PC-3 (cell line): ENCODE measurements around the gene TUBAL3.

Experiments
- EZH2 ChIP-seq: fragments of 300-600 bp; sonication (generic); IDR thresholded peaks from one replicate; pipeline ENCODE4 v1.6.1; 2017; ENCODE audit warnings: antibody characterized with exemption, mild to moderate bottlenecking, low read length; ENCODE audit not compliant: unreplicated experiment
- TF ChIP-seq, protein P1 (sequence below): fragments of 300-600 bp; sonication (generic); conservative IDR thresholded peaks from 2 replicates; pipeline ENCODE4 v1.5.1; 2017; ENCODE audit warnings: antibody characterized with exemption, low read depth, mild to moderate bottlenecking, low read length

DNA sequence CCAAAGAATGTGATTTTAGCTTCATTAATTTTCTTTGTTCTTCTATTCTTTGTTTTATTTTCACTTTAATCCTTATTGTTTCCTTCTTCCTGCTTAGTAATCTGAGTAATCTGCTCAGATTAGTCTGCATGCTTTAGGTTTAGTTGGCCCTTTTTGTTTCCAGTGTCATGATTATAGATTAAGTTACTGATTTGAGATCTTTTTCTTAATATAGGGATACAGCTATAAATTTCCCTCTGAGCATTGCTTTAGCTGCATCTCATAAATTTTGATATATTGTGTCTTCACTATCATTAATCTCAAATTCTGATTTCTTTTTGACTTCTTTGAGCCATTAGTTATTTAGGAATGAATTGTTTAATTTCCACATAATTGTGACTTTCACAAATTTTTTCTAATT, 14.0 kb upstream of the TUBAL3 start:
- TF ChIP-seq, protein P1, sequence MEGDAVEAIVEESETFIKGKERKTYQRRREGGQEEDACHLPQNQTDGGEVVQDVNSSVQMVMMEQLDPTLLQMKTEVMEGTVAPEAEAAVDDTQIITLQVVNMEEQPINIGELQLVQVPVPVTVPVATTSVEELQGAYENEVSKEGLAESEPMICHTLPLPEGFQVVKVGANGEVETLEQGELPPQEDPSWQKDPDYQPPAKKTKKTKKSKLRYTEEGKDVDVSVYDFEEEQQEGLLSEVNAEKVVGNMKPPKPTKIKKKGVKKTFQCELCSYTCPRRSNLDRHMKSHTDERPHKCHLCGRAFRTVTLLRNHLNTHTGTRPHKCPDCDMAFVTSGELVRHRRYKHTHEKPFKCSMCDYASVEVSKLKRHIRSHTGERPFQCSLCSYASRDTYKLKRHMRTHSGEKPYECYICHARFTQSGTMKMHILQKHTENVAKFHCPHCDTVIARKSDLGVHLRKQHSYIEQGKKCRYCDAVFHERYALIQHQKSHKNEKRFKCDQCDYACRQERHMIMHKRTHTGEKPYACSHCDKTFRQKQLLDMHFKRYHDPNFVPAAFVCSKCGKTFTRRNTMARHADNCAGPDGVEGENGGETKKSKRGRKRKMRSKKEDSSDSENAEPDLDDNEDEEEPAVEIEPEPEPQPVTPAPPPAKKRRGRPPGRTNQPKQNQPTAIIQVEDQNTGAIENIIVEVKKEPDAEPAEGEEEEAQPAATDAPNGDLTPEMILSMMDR: no peak
- no peak for TF ChIP-seq EZH2
